NCI-H345 (cell line): Measurements from ENCODE around the gene CHD2.

Source experiments
- DNase-seq: peaks from one replicate; lab custom pipeline; 2025; lab: John Stamatoyannopoulos, UW

CHD2 gene

GRCh38 chr15:92962914-92963313 is 62.8 kb downstream of the CHD2 start:
- DNase-seq: no peak

- DNase-seq: no peak
These were observed 63.7 kb downstream of the CHD2 start for GRCh38 chr15:92963794-92964193.

GRCh38 chr15:92968926-92969651 is 69.0 kb downstream of the CHD2 start:
- no peak for DNase-seq

- DNase-seq: no peak
These were observed 70.5 kb downstream of the CHD2 start for GRCh38 chr15:92970656-92971055.

GRCh38 chr15:92971081-92971480 is 71.0 kb downstream of the CHD2 start:
- no peak for DNase-seq

GRCh38 chr15:92971713-92972112 is 71.6 kb downstream of the CHD2 start:
- no peak for DNase-seq

GRCh38 chr15:92974183-92974915 is 74.2 kb downstream of the CHD2 start:
- DNase-seq: no peak

- no peak for DNase-seq
These were observed 79.0 kb downstream of the CHD2 start for GRCh38 chr15:92979011-92979701.

GRCh38 chr15:92981333-92981732 is 81.2 kb downstream of the CHD2 start:
- no peak for DNase-seq

- no peak for DNase-seq
These were observed 84.0 kb downstream of the CHD2 start for GRCh38 chr15:92984161-92984560.

GRCh38 chr15:92989470-92989869 is 89.3 kb downstream of the CHD2 start:
- no peak for DNase-seq

- no peak for DNase-seq
These were observed 89.9 kb downstream of the CHD2 start for GRCh38 chr15:92990031-92990430.

GRCh38 chr15:92992720-92993119 is 92.6 kb downstream of the CHD2 start:
- DNase-seq: no peak

- no peak for DNase-seq
These were observed 97.7 kb downstream of the CHD2 start for GRCh38 chr15:92997821-92998220.

- no peak for DNase-seq
These were observed 101.0 kb downstream of the CHD2 start for GRCh38 chr15:93001156-93001555.

- DNase-seq: no peak
These were observed 101.8 kb downstream of the CHD2 start for GRCh38 chr15:93001881-93002280.

- no peak for DNase-seq
These were observed 105.0 kb downstream of the CHD2 start for GRCh38 chr15:93005133-93005532.

GRCh38 chr15:93007994-93008393 is 107.9 kb downstream of the CHD2 start:
- DNase-seq: no peak

GRCh38 chr15:93012786-93013185 is 112.7 kb downstream of the CHD2 start:
- DNase-seq: no peak

GRCh38 chr15:93017526-93017925 is 117.4 kb downstream of the CHD2 start:
- DNase-seq: no peak

- no peak for DNase-seq
These were observed 118.5 kb downstream of the CHD2 start for GRCh38 chr15:93018574-93018973.

- no peak for DNase-seq
These were observed 119.0 kb downstream of the CHD2 start for GRCh38 chr15:93019090-93019489.

GRCh38 chr15:93019971-93020370 is 119.8 kb downstream of the CHD2 start:
- DNase-seq: no peak
